Measurements from ENCODE around the gene ATP1B3.

DNA sequence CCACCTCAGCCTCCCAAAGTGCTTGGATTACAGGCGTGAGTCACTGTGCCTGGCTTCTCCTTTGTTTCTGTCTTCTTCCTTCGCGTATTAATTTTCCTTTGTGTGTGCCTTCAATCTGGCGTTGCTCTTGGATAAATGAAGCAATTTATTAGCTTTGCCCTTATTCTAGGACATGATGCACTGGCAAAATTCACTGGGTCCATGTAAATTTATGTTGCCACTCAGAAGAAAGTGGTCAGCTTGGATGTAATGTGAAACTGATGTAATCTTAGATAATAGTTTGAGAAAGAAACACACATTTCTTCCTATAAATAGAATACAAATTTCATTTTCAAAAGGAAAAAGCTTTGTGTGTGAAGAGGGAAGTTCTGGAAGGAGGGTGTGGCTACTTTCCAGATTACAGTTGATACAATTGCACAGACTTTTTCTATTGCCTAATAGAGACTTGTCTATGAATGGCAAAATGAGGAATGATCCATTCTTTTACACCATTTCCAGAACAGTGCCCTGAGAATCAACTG, 23.3 kb upstream of the ATP1B3 start:
- TF ChIP-seq, protein P1, sequence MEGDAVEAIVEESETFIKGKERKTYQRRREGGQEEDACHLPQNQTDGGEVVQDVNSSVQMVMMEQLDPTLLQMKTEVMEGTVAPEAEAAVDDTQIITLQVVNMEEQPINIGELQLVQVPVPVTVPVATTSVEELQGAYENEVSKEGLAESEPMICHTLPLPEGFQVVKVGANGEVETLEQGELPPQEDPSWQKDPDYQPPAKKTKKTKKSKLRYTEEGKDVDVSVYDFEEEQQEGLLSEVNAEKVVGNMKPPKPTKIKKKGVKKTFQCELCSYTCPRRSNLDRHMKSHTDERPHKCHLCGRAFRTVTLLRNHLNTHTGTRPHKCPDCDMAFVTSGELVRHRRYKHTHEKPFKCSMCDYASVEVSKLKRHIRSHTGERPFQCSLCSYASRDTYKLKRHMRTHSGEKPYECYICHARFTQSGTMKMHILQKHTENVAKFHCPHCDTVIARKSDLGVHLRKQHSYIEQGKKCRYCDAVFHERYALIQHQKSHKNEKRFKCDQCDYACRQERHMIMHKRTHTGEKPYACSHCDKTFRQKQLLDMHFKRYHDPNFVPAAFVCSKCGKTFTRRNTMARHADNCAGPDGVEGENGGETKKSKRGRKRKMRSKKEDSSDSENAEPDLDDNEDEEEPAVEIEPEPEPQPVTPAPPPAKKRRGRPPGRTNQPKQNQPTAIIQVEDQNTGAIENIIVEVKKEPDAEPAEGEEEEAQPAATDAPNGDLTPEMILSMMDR (IDR thresholded peaks at IDR 0.05; ENCODE audit: poor library complexity): no peak
- no peak for TF ChIP-seq EZH2 (IDR thresholded peaks at IDR 0.05; ENCODE audit: borderline replicate concordance)

Data from hepatocyte (in vitro differentiated cells).